Measurements from ENCODE around the gene PMFBP1. TPM values are rescaled to one million over a fixed set of nuclear protein-coding genes. Genes with fewer than 3 reads are reported as not detected.

Gene PMFBP1
- total and polyA plus RNA-seq, 2 of the 4 experiments (the other 2 are of a cell fraction), result under 0.01 TPM; not detected in 1

DNA sequence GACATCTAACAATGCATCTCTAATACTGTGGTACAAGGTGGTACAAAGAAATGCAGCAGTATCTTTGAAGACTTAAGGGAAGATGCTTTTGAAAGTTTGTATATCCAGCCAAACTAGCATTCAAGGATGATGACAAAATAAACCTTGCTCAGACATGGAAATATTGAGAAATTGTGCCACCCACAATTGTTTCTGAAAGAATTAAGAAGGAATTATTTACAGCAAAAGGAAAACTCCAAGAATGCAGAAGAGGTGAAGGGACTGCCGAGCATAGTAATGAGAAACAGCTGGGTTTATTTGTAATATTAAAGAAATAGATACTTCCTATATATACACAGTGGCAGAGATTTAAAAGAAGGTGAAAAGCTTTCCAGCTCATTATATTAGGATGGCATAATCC, 29.5 kb downstream of the PMFBP1 start:
- H3K36me3 ChIP-seq (ENCODE audit: control insufficient read depth, insufficient read depth, low read length), result no peaks in the 10 kb centered on the region
- WGBS, 2 experiments (ENCODE audit: extremely low coverage in 2 of 2, insufficient read length in 1 of 2), result no CpG with 5 or more reads among the region's 1 CpG
- H3K79me1 ChIP-seq (ENCODE audit: low read depth in 1 of 2, low read length in 2 of 2), result no peaks in the 10 kb centered on the region
- BruUV-seq (replicated peaks), result no TSS peak
- in situ Hi-C loops (cut with MboI; ENCODE audit: low sequenced_read_pairs) (no loop called here), intact Hi-C loops (cut with micrococcal nuclease) (no loop called here), dilution Hi-C loops (cut with HindIII; ENCODE audit: low sequenced_read_pairs, unreplicated experiment) (no loop called here)
- H3K23ac ChIP-seq (ENCODE audit: low read depth, low read length), result no peak overlapping the region
- H3K27me3 ChIP-seq (ENCODE audit: control insufficient read depth, insufficient read depth, low read length), result no peaks in the 10 kb centered on the region; the same call in 1 of the 2 replicates
- H4K20me1 ChIP-seq (ENCODE audit: insufficient read depth, low read length), result no peaks in the 10 kb centered on the region
- no peak overlapping the region for H3K4me3 ChIP-seq (ENCODE audit: insufficient read depth, low read depth, low read length)
- no peak overlapping the region for H2BK20ac ChIP-seq (ENCODE audit: low read depth, low read length)
- no peak for TF ChIP-seq FOS (IDR thresholded peaks at IDR 0.05; ENCODE audit: low read depth, low read length)
- TF ChIP-seq, protein P1, sequence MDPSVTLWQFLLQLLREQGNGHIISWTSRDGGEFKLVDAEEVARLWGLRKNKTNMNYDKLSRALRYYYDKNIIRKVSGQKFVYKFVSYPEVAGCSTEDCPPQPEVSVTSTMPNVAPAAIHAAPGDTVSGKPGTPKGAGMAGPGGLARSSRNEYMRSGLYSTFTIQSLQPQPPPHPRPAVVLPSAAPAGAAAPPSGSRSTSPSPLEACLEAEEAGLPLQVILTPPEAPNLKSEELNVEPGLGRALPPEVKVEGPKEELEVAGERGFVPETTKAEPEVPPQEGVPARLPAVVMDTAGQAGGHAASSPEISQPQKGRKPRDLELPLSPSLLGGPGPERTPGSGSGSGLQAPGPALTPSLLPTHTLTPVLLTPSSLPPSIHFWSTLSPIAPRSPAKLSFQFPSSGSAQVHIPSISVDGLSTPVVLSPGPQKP (IDR thresholded peaks at IDR 0.05; ENCODE audit: borderline replicate concordance, low read depth, low read length), result no peak
- TF ChIP-seq MXI1 (IDR thresholded peaks at IDR 0.05; ENCODE audit: borderline replicate concordance, low read depth, low read length), result no peak
- TF ChIP-seq, protein P2, sequence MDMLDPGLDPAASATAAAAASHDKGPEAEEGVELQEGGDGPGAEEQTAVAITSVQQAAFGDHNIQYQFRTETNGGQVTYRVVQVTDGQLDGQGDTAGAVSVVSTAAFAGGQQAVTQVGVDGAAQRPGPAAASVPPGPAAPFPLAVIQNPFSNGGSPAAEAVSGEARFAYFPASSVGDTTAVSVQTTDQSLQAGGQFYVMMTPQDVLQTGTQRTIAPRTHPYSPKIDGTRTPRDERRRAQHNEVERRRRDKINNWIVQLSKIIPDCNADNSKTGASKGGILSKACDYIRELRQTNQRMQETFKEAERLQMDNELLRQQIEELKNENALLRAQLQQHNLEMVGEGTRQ (IDR thresholded peaks at IDR 0.05; ENCODE audit: low read depth, low read length), result no peak
- TF ChIP-seq MAZ (IDR thresholded peaks at IDR 0.05; ENCODE audit: borderline replicate concordance, low read depth, low read length), result no peak
- TF ChIP-seq NFE2L2 (IDR thresholded peaks at IDR 0.05; ENCODE audit: low read depth, low read length), result no peak
- no peak for TF ChIP-seq RFX5 (IDR thresholded peaks at IDR 0.05; ENCODE audit: low read depth, low read length)
- no peak for TF ChIP-seq POLR2A (IDR thresholded peaks at IDR 0.05; ENCODE audit: low read depth, low read length)
- TF ChIP-seq RCOR1 (IDR thresholded peaks at IDR 0.05; ENCODE audit: insufficient replicate concordance, low read length), result no peak
- no peak for TF ChIP-seq SMC3 (IDR thresholded peaks at IDR 0.05; ENCODE audit: low read depth, low read length)
- TF ChIP-seq RAD21 (IDR thresholded peaks at IDR 0.05; ENCODE audit: low read length), result no peak
- no peak for TF ChIP-seq BHLHE40 (IDR thresholded peaks at IDR 0.05; ENCODE audit: low read depth, low read length)
- no peak for TF ChIP-seq CEBPB (IDR thresholded peaks at IDR 0.05; ENCODE audit: low read depth, low read length)
- H4K5ac ChIP-seq (ENCODE audit: low read depth, low read length), result no peak overlapping the region
- ChIA-PET POLR2A (ENCODE audit: unreplicated experiment) (no interaction called here), CTCF (interaction anchor here (0.6 kb wide), 1 partner anchor 680 kb away, joined by 4 read pairs; no protein-coding TSS in a partner anchor)
- no peak overlapping the region for H2AK5ac ChIP-seq (ENCODE audit: low read depth, low read length)
- H3K56ac ChIP-seq (ENCODE audit: extremely low read depth, insufficient read depth, low read length), result no peak overlapping the region
- no peak overlapping the region for H2AFZ ChIP-seq (replicated peaks; ENCODE audit: low read length, poor library complexity)
- no peak overlapping the region for H4K8ac ChIP-seq (ENCODE audit: low read depth in 2 of 2, low read length in 2 of 2)
- no peak overlapping the region for H3K4me2 ChIP-seq (ENCODE audit: low read depth, low read length)
- no peak overlapping the region for H2BK120ac ChIP-seq (ENCODE audit: low read depth, low read length)
- H3K4ac ChIP-seq (ENCODE audit: low read depth, low read length), result no peak overlapping the region
- H3K14ac ChIP-seq (replicated peaks; ENCODE audit: low read depth, low read length), result no peak overlapping the region
- no peaks in the 10 kb centered on the region for H3K4me1 ChIP-seq (ENCODE audit: control insufficient read depth, insufficient read depth, low read length)
- no peak overlapping the region for H4K91ac ChIP-seq (ENCODE audit: insufficient read depth, low read depth, low read length)
- no peaks in the 10 kb centered on the region for H3K9me1 ChIP-seq (ENCODE audit: insufficient read depth, low read length)
- H2BK15ac ChIP-seq (ENCODE audit: low read depth, low read length), result no peak overlapping the region
- H3K9ac ChIP-seq (ENCODE audit: low read depth, low read length), result no peak overlapping the region
- no peak overlapping the region for H3K18ac ChIP-seq (ENCODE audit: low read depth, low read length)
- no peak for ATAC-seq (ENCODE audit: low read depth)
- no peak for DNase-seq
- H3K27ac ChIP-seq (ENCODE audit: insufficient read depth, low read length), result no peak overlapping the region
- no peak overlapping the region for H2AK9ac ChIP-seq (replicated peaks; ENCODE audit: low read depth, low read length, poor library complexity)
- no peaks in the 10 kb centered on the region for H3K9me3 ChIP-seq (ENCODE audit: control insufficient read depth, insufficient read depth, low read length)
- H2BK5ac ChIP-seq (ENCODE audit: low read depth, low read length, poor library complexity, severe bottlenecking), result no peak overlapping the region

Measured in IMR-90 (cell line).